ENCODE data around the gene LMX1A.

DNA sequence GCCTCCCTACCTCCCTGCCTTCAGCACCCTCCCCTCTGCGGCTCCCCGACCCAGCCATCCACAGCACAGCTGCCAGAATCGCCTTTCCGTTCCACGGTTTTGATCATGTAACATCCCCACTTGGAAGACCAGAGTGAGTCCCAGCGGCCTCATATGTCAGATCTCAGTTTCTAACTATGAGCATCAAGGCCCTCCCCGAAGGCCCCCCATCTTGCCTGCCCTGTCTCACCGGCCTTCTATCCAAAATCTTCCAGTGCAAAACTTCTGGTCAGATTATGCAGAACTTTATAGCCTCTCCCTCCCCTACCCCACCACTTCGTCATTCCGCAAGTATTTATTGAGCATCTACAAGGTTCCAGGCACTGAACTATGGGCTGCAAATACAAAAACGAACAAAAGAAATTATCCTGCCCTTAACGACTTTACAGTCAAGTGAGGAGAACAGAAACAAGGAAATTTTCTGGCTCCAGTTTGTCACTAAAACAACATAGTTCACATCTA lies 20.3 kb upstream of the LMX1A start:
- TF ChIP-seq EZH2 (IDR thresholded peaks at IDR 0.05; ENCODE audit: borderline replicate concordance, low read depth, low read length, poor library complexity, severe bottlenecking), result no peak
- TF ChIP-seq, protein P1, sequence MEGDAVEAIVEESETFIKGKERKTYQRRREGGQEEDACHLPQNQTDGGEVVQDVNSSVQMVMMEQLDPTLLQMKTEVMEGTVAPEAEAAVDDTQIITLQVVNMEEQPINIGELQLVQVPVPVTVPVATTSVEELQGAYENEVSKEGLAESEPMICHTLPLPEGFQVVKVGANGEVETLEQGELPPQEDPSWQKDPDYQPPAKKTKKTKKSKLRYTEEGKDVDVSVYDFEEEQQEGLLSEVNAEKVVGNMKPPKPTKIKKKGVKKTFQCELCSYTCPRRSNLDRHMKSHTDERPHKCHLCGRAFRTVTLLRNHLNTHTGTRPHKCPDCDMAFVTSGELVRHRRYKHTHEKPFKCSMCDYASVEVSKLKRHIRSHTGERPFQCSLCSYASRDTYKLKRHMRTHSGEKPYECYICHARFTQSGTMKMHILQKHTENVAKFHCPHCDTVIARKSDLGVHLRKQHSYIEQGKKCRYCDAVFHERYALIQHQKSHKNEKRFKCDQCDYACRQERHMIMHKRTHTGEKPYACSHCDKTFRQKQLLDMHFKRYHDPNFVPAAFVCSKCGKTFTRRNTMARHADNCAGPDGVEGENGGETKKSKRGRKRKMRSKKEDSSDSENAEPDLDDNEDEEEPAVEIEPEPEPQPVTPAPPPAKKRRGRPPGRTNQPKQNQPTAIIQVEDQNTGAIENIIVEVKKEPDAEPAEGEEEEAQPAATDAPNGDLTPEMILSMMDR (conservative IDR thresholded peaks at IDR 0.05; ENCODE audit: low read depth, low read length), result no peak
